Hindlimb muscle (tissue), 1 donor: Measurements from ENCODE around the gene ABCB9. TPM values are rescaled to one million over a fixed set of nuclear protein-coding genes. Genes with fewer than 3 reads are reported as not detected.
"Not testable (repeated sequence)": the region's sequence is repeated elsewhere in the genome, so short reads cannot be mapped to it uniquely, and the experiment has no call there.

Source experiments
- DNase-seq: peaks from one replicate; pipeline ENCODE4 v3.0.0-alpha.2; 2013
- polyA plus RNA-seq: library from polyadenylated mRNA; unstranded; fragments of 120-200 nt; gene quantifications from one replicate; pipeline ENCODE4 v1.2.1, GENCODE V29; 2013; ENCODE audit not compliant: insufficient read length

Gene ABCB9
- polyA plus RNA-seq, 1 donor = 4.3 TPM

- no peak for DNase-seq
Observed at GRCh38 chr12:122963941-122964265, 2.4 kb downstream of the ABCB9 start.

- no peak for DNase-seq
Observed at GRCh38 chr12:122961531-122962329, 4.5 kb downstream of the ABCB9 start.

- no peak for DNase-seq
Observed at GRCh38 chr12:122960193-122960569, 6.1 kb downstream of the ABCB9 start.

- DNase-seq = no peak
Observed at GRCh38 chr12:122959566-122960192, 6.6 kb downstream of the ABCB9 start.

GRCh38 chr12:122958198-122958888, 7.9 kb downstream of the ABCB9 start:
- no peak for DNase-seq

- DNase-seq = no peak
Observed at GRCh38 chr12:122956035-122956434, 10.2 kb downstream of the ABCB9 start.

- no peak for DNase-seq
Observed at GRCh38 chr12:122955156-122955555, 11.1 kb downstream of the ABCB9 start.

- DNase-seq = peak; percentile 54
Observed at GRCh38 chr12:122951979-122952892, 14.0 kb downstream of the ABCB9 start.

- DNase-seq = no peak
Observed at GRCh38 chr12:122951406-122951805, 14.9 kb downstream of the ABCB9 start.

- no peak for DNase-seq
Observed at GRCh38 chr12:122949816-122950675, 16.2 kb downstream of the ABCB9 start.

- no peak for DNase-seq
Observed at GRCh38 chr12:122949405-122949804, 16.9 kb downstream of the ABCB9 start.

GRCh38 chr12:122948605-122949004, 17.7 kb downstream of the ABCB9 start:
- no peak for DNase-seq

GRCh38 chr12:122947352-122947792, 18.9 kb downstream of the ABCB9 start:
- DNase-seq = no peak

GRCh38 chr12:122946690-122947341, 19.4 kb downstream of the ABCB9 start:
- no peak for DNase-seq

GRCh38 chr12:122944605-122945592, 21.4 kb downstream of the ABCB9 start:
- DNase-seq = no peak

- DNase-seq = no peak
Observed at GRCh38 chr12:122943196-122943595, 23.1 kb downstream of the ABCB9 start.

GRCh38 chr12:122942637-122943036, 23.6 kb downstream of the ABCB9 start:
- no peak for DNase-seq

- DNase-seq = not testable (repeated sequence)
Observed at GRCh38 chr12:122941351-122941750, 24.9 kb downstream of the ABCB9 start.

GRCh38 chr12:122939125-122939524, 27.1 kb downstream of the ABCB9 start:
- DNase-seq = no peak

GRCh38 chr12:122937622-122938091, 28.6 kb downstream of the ABCB9 start:
- no peak for DNase-seq
